Colonic mucosa (tissue), 4 donors: ENCODE data around the gene ZNF234. TPM values are rescaled to one million over a fixed set of nuclear protein-coding genes. Genes with fewer than 3 reads are reported as not detected.
A peak's percentile ranks its signal among the peaks of the same experiment; 100 is the strongest.

Experiments
- DNase-seq: peaks from one replicate; pipeline ENCODE4 v3.0.0-alpha.2; 2020
- H3K27ac ChIP-seq: fragments of 200-600 bp; one replicate; pipeline ENCODE4 v1.8.0; 2021
- H3K27me3 ChIP-seq: fragments of 200-600 bp; one replicate; pipeline ENCODE4 v1.8.0; 2021
- H3K36me3 ChIP-seq: fragments of 200-600 bp; one replicate; pipeline ENCODE4 v1.8.0; 2021
- H3K4me1 ChIP-seq: fragments of 200-600 bp; one replicate; pipeline ENCODE4 v1.8.0; 2021; ENCODE audit warnings: mild to moderate bottlenecking
- H3K4me3 ChIP-seq: fragments of 200-600 bp; one replicate; pipeline ENCODE4 v1.8.0; 2021
- H3K9ac ChIP-seq, 2 donors: one replicate each; pipeline ENCODE4 v1.7.0; 2013; ENCODE audit warnings: control low read depth in 2 of 2, low read depth in 2 of 2, low read length in 2 of 2
- H3K9me3 ChIP-seq: fragments of 200-600 bp; one replicate; pipeline ENCODE4 v1.8.0; 2021
- CTCF ChIP-seq: fragments of 200-600 bp; IDR thresholded peaks from one replicate; pipeline ENCODE4 v1.8.0; 2022; ENCODE audit warnings: antibody characterized with exemption, mild to moderate bottlenecking
- intact Hi-C: fragments of 100-400 bp; cut with DNase I; formaldehyde crosslinking; loops from one replicate; pipeline ENCODE4 v1.14.1; 2022
- total RNA-seq, 2 donors: library from RNA; stranded (reverse); fragmentation: NEBNext Ultra II Directional in 1 of 2; extraction: Animal tissue kit (Norgen Biotek cat#: 25700) in 1 of 2; gene quantifications; one replicate each; pipeline ENCODE4 v1.2.1, GENCODE V29; 2021
- donor health status: healthy.
- donor health status: DM: no; HTN: no; CAD: no.
- donor health status: DM: no; HTN: no; CAD: no.

ZNF234 gene
- total RNA-seq: 1 to 10 TPM; 6.3 to 7.5 TPM

- H3K9ac ChIP-seq: peak within 1 kb of the TSS; percentile 83 to 92
- no peak for TF ChIP-seq CTCF
- H3K4me1 ChIP-seq: peaks cover 12% of the 10 kb centered on the region
- H3K36me3 ChIP-seq: no peaks in the 10 kb centered on the region
- peak within 1 kb of the TSS; percentile 93 for H3K4me3 ChIP-seq
- no peaks in the 10 kb centered on the region for H3K27me3 ChIP-seq
- H3K27ac ChIP-seq: peak within 1 kb of the TSS; percentile 65
- intact Hi-C loops: no loop called here
- peak; percentile 91 for DNase-seq
- no peaks in the 10 kb centered on the region for H3K9me3 ChIP-seq
These were observed at the start of gene ZNF234 for GRCh38 chr19:44141191-44142058. TSS of gene ZNF234 (plus strand) at chr19:44141554. CDS start at chr19:44144633, 3,079 bp downstream.

- H3K27me3 ChIP-seq: no peaks in the 10 kb centered on the region
- no peak overlapping the region for H3K4me3 ChIP-seq
- no peak overlapping the region for H3K27ac ChIP-seq
- intact Hi-C loops: no loop called here
- no peak for DNase-seq
- no peaks in the 10 kb centered on the region for H3K36me3 ChIP-seq
- no peak for TF ChIP-seq CTCF
- no peaks in the 10 kb centered on the region for H3K4me1 ChIP-seq
- H3K9ac ChIP-seq: no peak overlapping the region
- H3K9me3 ChIP-seq: no peaks in the 10 kb centered on the region
These were observed 49.2 kb upstream of the ZNF234 start for GRCh38 chr19:44092108-44092507.

- DNase-seq: peak; percentile 96
- H3K4me3 ChIP-seq: peak within 1 kb of the TSS; percentile 85
- intact Hi-C loops: no loop called here
- no peaks in the 10 kb centered on the region for H3K4me1 ChIP-seq
- peaks cover 9% of the 10 kb centered on the region for H3K36me3 ChIP-seq
- TF ChIP-seq CTCF: no peak
- H3K9ac ChIP-seq: peak within 1 kb of the TSS; percentile 87 to 89
- peak within 1 kb of the TSS; percentile 71 for H3K27ac ChIP-seq
- no peaks in the 10 kb centered on the region for H3K27me3 ChIP-seq
- no peaks in the 10 kb centered on the region for H3K9me3 ChIP-seq
These were observed 47.2 kb upstream of the ZNF234 start, which contains the start of gene ZNF224 for GRCh38 chr19:44093931-44094765. TSS of gene ZNF224 (plus strand) at chr19:44094361. CDS start at chr19:44097874, 3,513 bp downstream.

- Histone ChIP-seq H3K4me1 (peaks cover 7% of the 10 kb centered on the region), H3K9ac (no peak overlapping the region), H3K4me3 (no peak overlapping the region), H3K36me3 (peaks cover 19% of the 10 kb centered on the region), H3K9me3 (peaks cover 12% of the 10 kb centered on the region), H3K27me3 (no peaks in the 10 kb centered on the region), H3K27ac (no peak overlapping the region)
- no peak for TF ChIP-seq CTCF
- DNase-seq: no peak
- intact Hi-C loops: no loop called here
These were observed 33.6 kb upstream of the ZNF234 start for GRCh38 chr19:44107751-44108150.

GRCh38 chr19:44109458-44109857, 31.9 kb upstream of the ZNF234 start:
- H3K9ac ChIP-seq: no peak overlapping the region
- no peak overlapping the region for H3K27ac ChIP-seq
- peaks cover 7% of the 10 kb centered on the region for H3K4me1 ChIP-seq
- TF ChIP-seq CTCF: no peak
- DNase-seq: no peak
- intact Hi-C loops: no loop called here
- H3K4me3 ChIP-seq: no peak overlapping the region
- H3K36me3 ChIP-seq: peaks cover 14% of the 10 kb centered on the region
- peaks cover 12% of the 10 kb centered on the region for H3K9me3 ChIP-seq
- no peaks in the 10 kb centered on the region for H3K27me3 ChIP-seq
